Cerebellar cortex (tissue), 1 donor: ENCODE results near the gene TMEM134.
"Not testable (repeated sequence)": the region's sequence is repeated elsewhere in the genome, so short reads cannot be mapped to it uniquely, and the experiment has no call there.

Experiments used
- DNase-seq: peaks from one replicate; pipeline ENCODE4 v3.0.0-alpha.2; 2015; ENCODE audit warnings: low spot score

The TMEM134 gene

DNA sequence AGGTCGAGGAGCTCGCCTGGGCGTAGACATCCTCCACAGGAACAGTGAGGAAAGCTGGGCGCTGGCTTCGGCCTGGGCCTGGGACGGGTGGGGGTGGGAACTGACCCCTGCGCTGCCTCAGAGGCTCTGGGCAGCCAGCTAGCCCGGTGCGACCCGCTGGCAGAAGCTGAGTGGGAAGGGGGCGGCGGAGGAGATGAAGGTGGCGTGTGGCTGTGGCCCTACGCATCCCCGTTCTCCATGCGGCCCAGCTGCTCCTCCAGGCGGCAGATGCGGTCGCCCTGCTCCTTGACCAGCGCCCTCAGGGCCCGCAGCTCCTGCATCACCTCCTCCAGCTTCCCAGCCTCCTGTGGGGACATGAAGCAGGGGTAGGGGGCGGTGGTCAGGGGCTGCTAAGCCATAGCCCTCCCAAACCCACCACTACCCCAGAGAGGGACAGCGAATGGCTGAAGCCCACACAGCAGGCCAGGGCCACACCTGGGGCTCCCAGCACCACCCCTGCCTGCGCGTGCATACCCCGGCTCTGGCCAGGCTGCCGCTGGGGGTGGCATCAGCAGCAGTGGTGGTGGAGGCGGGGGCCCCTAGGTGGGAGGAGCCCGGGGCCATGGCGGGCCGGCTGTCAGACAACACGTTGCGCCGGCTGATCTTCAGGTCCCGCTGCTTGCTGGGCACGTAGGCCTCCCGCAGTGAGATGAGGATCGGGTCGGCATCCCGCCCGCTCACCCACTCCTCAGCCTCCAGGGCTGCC, 30.7 kb downstream of the TMEM134 start:
- DNase-seq: no peak

DNA sequence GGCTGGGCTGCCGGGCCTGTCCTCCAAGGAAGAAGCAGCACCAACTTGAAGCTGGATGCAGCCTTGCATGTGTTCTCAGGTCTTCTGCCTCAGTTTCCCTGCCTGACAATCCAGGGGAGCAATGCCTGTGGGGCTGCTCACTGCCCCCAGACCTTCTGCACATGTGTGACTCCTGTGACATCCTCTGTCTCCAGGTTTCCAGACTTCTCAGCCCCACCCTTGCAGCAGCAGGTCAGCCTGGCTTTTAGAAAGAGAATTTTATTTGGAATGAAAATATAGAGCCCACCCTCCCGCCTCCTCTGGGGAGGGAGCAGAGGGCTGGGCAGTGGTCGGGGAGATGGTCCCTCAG, 31.3 kb downstream of the TMEM134 start:
- no peak for DNase-seq

DNA sequence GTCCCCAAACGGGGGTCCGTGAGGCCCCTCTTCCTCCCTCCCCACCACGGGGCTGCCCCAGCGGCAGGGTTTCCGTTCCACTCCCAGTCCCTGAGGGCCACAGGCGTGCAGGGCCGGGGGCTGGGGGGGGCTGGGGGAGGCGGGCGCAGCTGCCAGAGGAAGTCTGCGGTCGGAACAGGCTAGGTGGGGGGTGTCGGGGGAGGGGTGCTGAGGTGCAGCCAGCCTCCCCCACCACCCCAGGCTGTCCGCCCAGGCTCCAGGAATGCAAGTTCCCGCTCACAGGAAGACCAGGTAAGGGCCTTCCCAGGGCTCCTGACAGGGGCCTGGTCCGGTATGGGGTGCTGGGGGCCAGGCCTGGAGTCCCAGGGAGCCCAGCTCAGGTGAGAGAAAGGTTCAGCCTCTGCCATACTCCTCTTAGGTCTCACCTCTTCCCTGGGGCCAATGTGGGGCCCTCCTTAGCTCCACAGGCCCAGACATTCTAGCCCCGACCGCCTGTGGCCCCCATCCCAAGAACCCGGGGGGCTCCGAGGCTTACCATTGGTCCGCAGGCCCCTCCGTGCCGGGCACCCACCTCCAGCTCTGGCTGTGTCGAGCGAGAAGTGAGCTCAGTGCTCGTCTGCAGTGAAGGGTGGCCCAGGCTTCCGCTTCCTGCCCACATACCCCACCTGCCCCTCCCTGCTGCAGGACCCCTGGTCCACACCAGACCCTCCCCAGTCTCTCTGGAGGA, 31.8 kb downstream of the TMEM134 start, which contains the start of gene PTPRCAP:
Gene PTPRCAP, minus strand, starts transcription at position 601 of the 727 bp plus-strand sequence. Its CDS starts 63 bp downstream, at position 538.
- no peak for DNase-seq

DNA sequence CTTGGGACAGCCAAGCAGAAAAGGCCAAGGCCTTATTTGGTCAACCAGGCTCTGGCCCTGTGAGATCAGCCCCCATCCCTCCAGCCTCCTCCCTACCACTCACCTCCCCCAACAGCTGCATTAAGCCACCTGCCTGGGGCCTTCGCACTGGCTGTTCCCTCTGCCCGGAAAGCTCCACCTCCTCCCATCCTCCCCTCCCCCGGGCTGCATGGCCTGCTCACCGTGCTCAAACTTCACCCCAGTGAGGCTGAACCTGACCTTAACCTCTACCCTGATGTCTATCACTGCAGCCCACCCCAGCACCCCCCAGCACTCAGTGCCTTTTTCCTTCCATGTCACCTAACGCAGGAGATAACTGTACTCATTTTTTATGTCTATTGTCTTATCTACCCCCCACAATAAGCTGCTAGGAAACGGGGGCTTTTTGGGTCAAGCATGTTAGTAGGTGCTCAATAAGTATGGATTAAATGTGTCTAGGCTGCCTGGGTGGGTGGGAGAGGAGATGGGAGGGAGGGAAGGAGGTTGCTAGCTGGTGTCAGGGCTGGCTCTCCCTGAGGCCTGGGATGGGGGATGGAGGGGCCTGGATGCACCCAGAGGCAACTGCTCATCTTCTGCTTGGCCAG, 32.5 kb downstream of the TMEM134 start:
- DNase-seq: no peak

DNA sequence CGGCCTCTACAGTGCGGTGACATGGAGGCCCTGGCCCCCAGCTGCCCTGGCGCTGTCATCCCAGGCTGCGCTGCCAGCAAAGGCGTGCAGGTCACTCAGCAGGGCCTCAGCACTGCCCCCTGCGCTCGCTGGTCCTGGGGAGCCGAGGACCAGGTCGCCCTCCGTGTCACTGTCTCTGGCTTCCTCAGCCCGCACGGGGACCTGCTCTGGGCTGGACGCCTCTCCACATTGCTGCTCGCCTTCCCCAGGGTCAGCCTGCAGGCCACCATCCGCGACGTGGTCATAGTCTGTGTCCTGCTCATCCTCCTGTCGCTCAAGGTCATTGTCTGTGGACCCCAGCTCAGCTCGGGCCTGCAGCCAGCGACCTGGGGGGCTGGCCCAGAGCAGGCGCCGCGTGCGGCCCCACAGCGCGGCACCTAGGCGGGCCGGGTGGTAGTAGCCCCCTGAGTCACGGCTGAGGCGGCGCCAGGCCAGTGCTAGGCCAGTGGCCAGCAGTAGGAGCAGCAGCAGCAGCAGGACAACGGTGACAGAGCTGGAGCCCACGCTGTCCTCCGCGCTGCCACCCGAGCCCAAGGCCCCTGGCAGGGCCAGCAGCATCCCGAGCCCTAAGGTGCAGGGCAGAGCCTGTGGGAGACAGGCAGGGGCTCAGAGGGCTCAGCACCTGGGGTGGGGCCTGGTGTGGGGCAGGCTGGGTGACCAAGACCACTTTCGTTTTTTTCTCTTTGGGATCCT, 33.2 kb downstream of the TMEM134 start:
- DNase-seq: no peak

DNA sequence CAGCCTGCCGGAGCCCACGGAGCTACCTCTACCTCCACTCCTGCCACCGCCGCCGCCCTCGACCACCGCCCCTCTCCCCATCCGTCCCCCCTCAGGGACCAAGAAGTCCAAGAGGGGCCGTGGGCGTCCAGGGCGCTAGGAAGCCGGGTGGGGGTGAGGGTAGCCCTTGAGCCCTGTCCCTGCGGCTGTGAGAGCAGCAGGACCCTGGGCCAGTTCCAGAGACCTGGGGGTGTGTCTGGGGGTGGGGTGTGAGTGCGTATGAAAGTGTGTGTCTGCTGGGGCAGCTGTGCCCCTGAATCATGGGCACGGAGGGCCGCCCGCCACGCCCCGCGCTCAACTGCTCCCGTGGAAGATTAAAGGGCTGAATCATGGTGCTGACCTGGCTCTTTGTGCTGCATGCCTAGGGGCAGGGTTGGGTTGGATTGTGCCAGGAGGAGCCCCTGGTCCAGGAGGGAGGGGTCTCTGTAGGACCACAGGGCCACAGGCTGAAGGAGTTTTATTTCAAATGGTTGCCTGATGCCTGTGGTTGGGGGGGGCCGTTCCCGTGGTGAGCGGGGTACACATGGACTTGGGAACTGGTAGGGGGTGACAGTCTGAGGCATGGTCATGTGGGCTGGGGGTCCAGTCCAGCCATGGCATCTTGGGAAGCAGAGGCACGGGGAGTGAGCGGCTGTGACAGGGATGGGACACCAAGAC, 33.9 kb downstream of the TMEM134 start:
- no peak for DNase-seq

DNA sequence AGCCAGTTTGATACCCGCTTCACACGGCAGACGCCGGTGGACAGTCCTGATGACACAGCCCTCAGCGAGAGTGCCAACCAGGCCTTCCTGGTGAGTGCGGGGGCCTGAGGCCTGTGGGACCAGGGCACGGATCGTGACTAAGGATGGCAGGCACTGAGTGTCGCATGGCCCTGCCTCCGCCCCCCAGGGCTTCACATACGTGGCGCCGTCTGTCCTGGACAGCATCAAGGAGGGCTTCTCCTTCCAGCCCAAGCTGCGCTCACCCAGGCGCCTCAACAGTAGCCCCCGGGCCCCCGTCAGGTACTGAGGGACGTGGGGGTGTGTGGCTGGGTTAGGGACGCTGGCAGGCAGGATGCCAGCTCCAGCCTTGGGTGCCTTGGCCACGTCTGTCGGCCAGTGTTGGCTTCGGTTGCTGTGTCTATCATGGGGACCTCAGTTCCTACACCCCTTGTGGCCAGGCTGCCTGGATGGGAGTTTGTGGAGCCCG, 34.6 kb downstream of the TMEM134 start:
- DNase-seq: no peak

DNA sequence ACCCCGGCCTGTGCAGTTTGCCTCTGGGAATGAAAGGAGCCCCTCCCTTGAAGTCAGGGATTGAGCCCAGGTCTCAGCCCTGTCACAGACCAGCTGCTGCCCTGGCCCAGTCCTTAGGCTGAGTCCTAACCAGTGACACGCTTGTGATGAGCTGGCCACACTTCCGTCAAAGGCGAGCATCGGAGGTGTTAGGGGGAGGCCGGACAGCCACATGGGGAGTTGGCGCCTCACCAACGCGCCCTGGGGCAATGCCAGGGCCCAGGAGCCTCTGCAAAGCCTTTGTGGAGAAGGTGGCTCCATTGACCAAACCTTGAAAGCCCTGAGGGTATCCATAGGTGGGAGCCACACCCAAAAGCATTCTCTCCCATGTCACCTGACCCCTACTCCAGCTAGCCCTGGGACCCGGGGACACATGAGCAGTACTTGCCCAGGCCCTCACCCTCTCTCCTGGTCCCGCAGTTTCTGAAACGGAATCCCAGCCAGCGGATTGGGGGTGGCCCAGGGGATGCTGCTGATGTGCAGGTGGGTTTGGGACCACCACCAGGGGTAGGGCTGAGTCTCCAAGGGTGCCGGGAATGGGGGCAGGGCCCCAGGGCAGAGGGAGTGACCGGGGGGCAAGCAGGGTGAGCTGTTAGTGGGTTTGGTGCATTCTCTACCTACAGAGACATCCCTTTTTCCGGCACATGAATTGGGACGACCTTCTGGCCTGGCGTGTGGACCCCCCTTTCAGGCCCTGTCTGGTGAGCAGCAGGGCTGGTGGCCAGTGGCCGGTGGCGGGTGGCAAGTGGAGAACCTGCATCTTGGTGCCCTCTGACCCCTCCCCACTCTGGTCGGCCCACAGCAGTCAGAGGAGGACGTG, 35.3 kb downstream of the TMEM134 start:
- no peak for DNase-seq

DNA sequence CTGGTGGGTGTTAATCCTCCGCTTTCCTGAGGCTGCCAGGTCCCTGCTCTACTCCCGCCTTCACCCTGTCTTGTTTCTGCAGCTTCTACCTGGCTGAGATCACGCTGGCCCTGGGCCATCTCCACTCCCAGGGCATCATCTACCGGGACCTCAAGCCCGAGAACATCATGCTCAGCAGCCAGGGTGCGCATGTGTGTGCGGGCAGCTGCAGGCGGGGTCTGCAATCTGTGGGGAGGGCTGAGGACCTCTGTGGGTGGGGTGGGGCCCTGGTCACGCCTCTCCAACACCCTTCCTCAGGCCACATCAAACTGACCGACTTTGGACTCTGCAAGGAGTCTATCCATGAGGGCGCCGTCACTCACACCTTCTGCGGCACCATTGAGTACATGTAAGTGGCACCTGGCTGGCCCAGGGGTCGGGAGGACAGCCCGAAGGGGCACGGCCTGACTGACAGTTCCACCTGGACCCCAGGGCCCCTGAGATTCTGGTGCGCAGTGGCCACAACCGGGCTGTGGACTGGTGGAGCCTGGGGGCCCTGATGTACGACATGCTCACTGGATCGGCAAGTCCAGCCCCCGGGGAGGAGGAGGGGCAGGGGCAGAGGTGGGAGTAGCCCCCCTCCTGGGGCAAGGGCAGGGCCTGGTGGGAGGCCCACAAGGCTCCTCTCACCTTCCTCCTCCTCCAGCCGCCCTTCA, 36.2 kb downstream of the TMEM134 start:
- no peak for DNase-seq

DNA sequence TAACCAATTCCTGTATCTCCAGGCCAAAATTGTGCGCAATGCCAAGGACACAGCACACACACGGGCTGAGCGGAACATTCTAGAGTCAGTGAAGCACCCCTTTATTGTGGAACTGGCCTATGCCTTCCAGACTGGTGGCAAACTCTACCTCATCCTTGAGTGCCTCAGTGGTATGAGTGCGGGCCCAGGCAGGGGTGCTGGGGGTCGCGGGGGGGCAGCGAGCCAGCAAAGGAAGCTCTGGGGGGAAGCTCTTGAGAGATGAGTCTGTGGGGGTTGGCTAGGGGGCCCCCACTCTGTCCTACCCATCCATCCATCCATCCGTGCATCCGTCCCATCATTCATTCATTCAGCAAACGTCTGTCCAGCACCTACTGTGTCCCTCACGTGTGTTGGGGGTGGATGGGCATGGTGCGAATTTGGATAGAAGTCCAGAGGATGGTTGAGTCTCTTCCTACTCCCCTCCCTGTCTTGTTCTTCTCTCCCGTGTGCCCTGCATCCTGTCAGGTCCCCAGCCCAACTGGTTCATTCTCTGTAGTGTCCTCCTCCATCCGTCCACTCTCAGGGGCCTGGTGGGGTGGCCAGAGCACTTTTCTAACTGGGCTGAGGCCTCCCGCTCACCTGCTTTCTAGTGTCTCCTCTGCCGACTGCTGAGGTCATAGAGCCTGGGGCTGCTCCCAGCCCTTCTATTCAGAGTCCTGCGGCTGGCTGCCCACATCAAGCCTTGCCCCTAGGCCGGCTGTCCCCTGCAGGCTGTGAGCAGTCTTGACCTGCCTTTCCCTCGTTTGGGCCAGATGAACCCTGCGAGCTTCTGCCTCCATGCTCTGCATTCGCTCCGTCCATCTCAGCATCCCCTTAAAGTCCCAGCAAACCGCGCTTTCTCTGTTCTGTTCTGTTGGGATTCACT, 37.5 kb downstream of the TMEM134 start:
- no peak for DNase-seq

DNA sequence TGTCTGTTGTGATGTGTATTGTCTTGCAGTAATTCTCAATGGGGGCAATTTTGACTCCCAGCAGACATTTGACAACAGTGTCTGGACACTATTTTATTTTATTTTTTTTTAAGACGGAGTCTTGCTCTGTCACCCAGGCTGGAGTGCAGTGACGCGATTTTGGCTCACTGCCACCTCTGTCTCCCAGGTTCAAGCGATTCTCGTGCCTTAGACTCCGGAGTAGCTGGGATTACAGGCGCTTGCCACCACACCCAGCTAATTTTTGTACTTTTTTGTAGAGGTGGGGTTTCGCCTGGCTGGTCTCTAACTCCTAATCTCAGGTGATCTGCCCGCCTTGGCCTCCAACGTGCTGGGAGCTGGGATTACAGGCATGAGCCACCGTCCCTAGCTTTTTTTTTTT, 39.3 kb downstream of the TMEM134 start:
- no peak for DNase-seq

DNA sequence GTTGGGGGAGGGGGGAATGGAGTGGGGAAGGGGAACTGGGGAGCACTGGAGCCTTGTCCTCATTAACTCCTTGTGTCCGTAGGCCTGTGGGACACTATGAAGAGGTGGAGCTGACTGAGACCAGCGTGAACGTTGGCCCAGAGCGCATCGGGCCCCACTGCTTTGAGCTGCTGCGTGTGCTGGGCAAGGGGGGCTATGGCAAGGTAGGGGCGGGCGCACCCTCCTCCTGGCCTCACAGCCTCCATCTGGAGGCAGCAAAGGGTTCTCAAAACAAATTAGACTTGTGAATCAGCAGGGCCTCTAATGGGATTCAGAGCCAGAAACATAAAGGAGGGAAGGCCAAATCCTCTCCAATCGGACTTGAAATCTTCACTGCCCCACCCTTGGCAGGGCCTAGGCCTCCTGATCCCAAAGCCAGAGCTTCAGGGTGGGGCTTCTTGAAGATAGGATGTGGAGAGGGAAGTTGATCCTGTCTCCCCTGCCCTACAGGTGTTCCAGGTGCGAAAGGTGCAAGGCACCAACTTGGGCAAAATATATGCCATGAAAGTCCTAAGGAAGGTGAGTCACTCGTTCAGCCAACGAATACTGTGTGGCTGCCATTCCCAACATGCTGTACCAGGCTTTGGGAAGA, 39.9 kb downstream of the TMEM134 start:
- DNase-seq: no peak

DNA sequence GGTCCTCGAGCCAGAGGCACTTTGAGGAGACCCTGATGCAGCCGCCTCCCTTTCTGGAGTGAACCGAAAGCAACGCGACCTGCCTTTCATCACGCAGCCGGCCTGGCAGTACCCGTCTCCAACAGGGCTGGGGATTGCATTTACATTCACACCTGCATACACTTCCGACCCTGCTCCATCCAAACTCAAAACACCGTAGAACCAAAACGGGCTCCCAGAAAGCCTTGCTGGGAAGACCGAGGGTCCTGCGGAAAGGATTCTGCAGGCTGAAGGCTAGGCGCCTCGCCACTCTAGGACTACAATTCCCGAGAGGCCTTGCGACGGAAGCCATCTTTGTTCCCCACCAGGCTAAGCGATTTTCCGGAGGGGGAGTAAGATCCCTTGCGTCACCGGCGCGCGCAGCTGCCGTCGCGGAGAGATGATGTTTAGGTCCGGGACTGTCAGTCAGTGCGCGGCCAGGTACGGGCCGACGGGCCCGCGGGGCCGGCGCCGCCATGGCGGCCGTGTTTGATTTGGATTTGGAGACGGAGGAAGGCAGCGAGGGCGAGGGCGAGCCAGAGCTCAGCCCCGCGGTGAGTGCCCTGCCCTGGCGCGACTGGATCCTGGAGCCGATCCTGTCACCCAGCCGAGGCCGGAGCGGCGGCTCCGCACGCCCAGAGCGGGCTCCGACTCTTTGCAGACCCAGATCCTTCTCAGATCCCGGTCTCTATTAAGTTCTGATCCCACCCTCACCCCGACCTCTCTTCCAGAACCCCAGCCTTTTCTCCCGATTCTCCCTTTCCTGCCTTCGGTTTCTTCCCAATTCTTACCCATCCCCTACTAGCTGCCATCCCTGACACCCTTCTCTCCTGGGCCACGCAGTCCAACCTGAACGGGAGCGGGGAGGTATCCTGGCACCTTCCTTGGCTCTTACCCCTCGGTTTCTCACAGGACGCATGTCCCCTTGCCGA, 40.7 kb downstream of the TMEM134 start, which contains the start of gene RPS6KB2:
Gene RPS6KB2, plus strand, starts transcription at position 443 of the 950 bp plus-strand sequence. Its CDS starts 52 bp downstream, at position 495.
- peak; percentile 98 for DNase-seq

DNA sequence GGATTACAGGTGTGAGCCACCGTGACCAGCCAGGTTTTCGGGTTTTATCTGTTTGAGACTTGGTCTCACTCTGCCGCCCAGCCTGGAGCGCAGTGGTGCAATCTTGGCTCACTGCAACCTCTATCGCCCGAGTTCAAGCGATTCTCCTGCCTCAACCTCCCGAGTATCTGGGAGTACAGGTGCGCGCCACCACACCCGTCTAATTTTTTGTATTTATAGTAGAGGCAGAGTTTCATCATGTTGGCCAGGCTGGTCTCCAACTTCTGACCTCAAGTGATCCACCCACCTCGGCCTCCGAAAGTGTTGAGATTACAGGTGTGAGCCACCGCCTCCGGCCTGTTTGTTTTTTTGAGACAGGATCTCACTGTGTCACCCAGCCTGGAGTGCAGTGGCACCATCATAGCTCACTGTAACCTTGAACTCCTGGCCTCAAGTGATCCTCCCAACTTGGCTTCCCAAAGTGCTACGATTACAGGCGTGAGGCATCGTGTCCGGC, 41.6 kb downstream of the TMEM134 start:
- DNase-seq: not testable (repeated sequence)

DNA sequence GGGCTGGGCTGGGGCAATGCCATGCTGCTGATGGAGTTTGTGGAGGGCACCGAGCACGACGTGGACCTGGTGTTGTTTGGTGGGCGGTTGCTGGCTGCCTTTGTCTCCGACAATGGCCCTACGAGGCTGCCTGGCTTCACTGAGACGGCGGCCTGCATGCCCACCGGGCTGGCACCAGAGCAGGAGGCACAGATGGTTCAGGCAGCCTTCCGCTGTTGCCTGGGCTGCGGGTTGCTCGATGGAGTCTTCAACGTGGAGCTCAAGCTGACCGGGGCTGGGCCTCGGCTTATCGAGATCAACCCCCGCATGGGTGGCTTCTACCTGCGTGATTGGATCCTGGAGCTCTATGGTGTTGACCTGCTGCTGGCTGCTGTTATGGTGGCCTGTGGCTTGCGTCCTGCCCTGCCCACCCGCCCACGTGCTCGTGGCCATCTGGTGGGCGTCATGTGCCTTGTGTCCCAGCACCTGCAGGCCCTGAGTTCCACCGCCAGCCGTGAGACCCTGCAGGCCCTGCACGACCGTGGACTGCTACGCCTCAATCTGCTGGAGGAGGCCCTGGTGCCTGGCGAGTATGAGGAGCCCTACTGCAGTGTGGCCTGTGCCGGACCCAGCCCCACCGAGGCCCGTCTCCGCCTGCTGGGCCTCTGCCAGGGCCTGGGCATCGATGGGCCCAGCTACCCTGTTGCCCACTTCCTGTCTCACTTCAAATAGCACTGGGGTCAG, 45.0 kb downstream of the TMEM134 start:
- no peak for DNase-seq

DNA sequence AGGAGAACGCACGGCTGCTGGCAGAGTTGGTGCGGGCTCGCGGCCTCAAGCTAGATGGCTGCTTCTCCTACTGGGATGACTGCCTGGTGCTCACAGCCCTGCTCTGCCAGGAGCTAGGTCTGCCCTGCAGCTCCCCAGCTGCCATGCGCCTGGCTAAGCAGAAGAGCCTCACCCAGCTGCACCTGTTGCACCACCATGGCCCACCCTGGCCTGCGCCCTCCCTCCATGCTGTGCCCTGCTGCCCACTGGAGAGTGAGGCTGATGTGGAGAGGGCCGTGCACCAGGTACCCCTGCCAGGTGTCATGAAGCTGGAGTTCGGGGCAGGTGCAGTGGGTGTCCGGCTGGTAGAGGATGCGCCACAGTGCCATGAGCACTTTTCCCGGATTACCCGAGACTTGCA, 45.6 kb downstream of the TMEM134 start:
- DNase-seq: no peak
